Kidney (tissue), 14 donors: ENCODE results near the gene KIRREL2. TPM values are rescaled to one million over a fixed set of nuclear protein-coding genes. Genes with fewer than 3 reads are reported as not detected.
"Not testable (repeated sequence)": the region's sequence is repeated elsewhere in the genome, so short reads cannot be mapped to it uniquely, and the experiment has no call there.

Experiments
- DNase-seq, 5 donors: peaks; one replicate each; pipeline ENCODE4 v3.0.0-alpha.2; 2013 to 2020
- FAIRE-seq: peaks from 2 replicates; lab custom pipeline; 2012; peaks lifted over from hg19 to GRCh38; lab: Jason Lieb, UNC
- H3K27ac ChIP-seq, 2 donors: one replicate each; pipeline ENCODE4 v1.7.0; 2013; ENCODE audit warnings: low read depth in 2 of 2, low read length in 2 of 2, inconsistent platforms in 1 of 2
- H3K27me3 ChIP-seq: one replicate; pipeline ENCODE4 v1.7.1; 2013; ENCODE audit warnings: low read length, inconsistent platforms; ENCODE audit not compliant: control insufficient read depth, insufficient read depth
- H3K36me3 ChIP-seq, 3 donors: one replicate each; pipeline versions ENCODE4 v1.7.0 to v1.7.1; 2013; ENCODE audit warnings: low read length in 3 of 3, control low read depth in 1 of 3, inconsistent platforms in 1 of 3; ENCODE audit not compliant: insufficient read depth in 3 of 3, control insufficient read depth in 2 of 3
- H3K4me1 ChIP-seq, 3 donors: one replicate each; pipeline versions ENCODE4 v1.7.0 to v1.7.1; 2013; ENCODE audit warnings: low read length in 3 of 3, inconsistent platforms in 1 of 3, low read depth in 1 of 3; ENCODE audit not compliant: control insufficient read depth in 2 of 3, insufficient read depth in 2 of 3
- H3K4me3 ChIP-seq, 3 donors: one replicate each; pipeline versions ENCODE4 v1.7.0 to v1.8.1; 2013; ENCODE audit warnings: low read length in 3 of 3, control low read depth in 1 of 3, inconsistent platforms in 1 of 3
- H3K9ac ChIP-seq, 3 donors: one replicate each; pipeline versions ENCODE4 v1.7.0 to v1.7.1; 2013; ENCODE audit warnings: low read length in 3 of 3, control low read depth in 1 of 3, inconsistent platforms in 1 of 3
- H3K9me3 ChIP-seq, 3 donors: one replicate each; pipeline versions ENCODE4 v1.7.0 to v1.7.1; 2013; ENCODE audit warnings: low read length in 3 of 3, control low read depth in 1 of 3, inconsistent platforms in 1 of 3; ENCODE audit not compliant: control insufficient read depth in 2 of 3, insufficient read depth in 1 of 3
- intact Hi-C: fragments of 100-400 bp; cut with DNase I; formaldehyde crosslinking; loops from one replicate; pipeline ENCODE4 v1.11.1; 2022
- polyA plus RNA-seq: library from polyadenylated mRNA; stranded (reverse); fragments of 350-450 nt; fragmentation: Illumina TruSeq; extraction: RNeasy Lipid Tissue Mini Kit (QIAGEN cat#74804); gene quantifications from one replicate; pipeline ENCODE4 v1.2.3, GENCODE V29; 2014; ENCODE audit warnings: low read depth, low replicate concordance; ENCODE audit not compliant: insufficient read depth
- total RNA-seq: library from RNA; stranded (reverse); fragmentation: NEBNext Ultra II Directional; extraction: Animal tissue kit (Norgen Biotek cat#: 25700); gene quantifications from one replicate; pipeline ENCODE4 v1.2.1, GENCODE V29; 2021
- TF ChIP-seq, protein P1 (sequence below): IDR thresholded peaks from 3 replicates; pipeline ENCODE4 v1.5.1; 2012; ENCODE audit warnings: mild to moderate bottlenecking, moderate library complexity, borderline replicate concordance; ENCODE audit not compliant: insufficient read depth; ENCODE audit errors: extremely low read depth
- donor health status: control.
- donor health status: control.
- donor health status: control.
- donor health status: control.
- donor health status: control.
- donor health status: DM: yes; HTN: yes; CAD: no.
- donor health status: Normal renal cell carcinoma (clear cell type).

Gene KIRREL2
- total and polyA plus RNA-seq, 2 donors from 2014 or later, result 0.82 TPM; not detected in 1

DNA sequence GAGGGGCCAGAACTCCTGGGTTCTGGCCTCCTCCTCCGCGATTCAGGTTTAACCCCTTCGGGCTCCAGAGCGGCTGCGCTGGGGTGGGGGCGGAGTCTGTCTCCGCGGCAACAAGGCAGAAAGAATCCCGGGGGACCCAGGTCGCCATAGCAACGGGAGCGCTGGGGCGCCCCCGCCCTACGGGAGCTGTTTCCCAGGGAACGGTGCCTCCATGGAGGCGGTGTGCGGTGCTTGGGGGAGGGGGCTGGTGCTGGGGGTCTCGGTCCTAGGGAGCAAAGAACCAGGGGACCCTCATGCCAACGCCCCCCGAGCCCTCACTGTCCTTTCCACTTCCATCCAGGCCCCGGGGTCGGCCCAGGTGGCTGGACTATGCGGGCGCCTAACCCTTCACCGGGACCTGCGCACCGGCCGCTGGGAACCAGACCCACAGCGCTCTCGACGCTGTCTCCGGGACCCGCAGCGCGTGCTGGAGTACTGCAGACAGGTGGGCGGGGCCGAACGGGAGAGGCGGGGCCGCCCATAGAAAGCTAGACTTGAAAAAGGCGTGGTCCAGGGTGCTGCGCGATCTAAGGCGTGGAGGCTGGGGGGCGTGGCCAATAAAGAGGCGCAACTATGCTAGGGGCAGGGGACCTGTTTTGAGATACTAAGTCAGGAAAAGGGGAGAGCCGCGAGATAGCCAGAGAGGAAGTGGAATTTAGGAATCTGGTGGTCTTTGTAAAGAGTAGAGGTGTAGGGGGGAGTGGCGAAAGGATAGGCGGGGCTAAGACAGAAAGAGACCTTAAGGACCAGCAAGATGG, 12.8 kb downstream of the KIRREL2 start:
- H3K4me3 ChIP-seq, result no peak overlapping the region
- H3K9me3 ChIP-seq, result no peaks in the 10 kb centered on the region
- H3K27me3 ChIP-seq, result no peaks in the 10 kb centered on the region
- TF ChIP-seq, protein P1, sequence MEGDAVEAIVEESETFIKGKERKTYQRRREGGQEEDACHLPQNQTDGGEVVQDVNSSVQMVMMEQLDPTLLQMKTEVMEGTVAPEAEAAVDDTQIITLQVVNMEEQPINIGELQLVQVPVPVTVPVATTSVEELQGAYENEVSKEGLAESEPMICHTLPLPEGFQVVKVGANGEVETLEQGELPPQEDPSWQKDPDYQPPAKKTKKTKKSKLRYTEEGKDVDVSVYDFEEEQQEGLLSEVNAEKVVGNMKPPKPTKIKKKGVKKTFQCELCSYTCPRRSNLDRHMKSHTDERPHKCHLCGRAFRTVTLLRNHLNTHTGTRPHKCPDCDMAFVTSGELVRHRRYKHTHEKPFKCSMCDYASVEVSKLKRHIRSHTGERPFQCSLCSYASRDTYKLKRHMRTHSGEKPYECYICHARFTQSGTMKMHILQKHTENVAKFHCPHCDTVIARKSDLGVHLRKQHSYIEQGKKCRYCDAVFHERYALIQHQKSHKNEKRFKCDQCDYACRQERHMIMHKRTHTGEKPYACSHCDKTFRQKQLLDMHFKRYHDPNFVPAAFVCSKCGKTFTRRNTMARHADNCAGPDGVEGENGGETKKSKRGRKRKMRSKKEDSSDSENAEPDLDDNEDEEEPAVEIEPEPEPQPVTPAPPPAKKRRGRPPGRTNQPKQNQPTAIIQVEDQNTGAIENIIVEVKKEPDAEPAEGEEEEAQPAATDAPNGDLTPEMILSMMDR, result no peak
- no peak for FAIRE-seq
- H3K4me1 ChIP-seq, result peaks cover 0 to 6% (median 0%) of the 10 kb centered on the region in 3 donors
- no peak overlapping the region for H3K27ac ChIP-seq
- intact Hi-C loops, result no loop called here
- no peak overlapping the region for H3K9ac ChIP-seq
- DNase-seq, result peak in 4 of 5 donors; percentile 80 to 92 (median 85)
- no peaks in the 10 kb centered on the region for H3K36me3 ChIP-seq

GRCh38 chr19:35870124-35870736, 13.5 kb downstream of the KIRREL2 start:
- H3K27ac ChIP-seq, H3K9me3 ChIP-seq, H3K36me3 ChIP-seq, H3K9ac ChIP-seq, H3K4me1 ChIP-seq, FAIRE-seq, H3K27me3 ChIP-seq, DNase-seq, intact Hi-C loops, H3K4me3 ChIP-seq: not testable (repeated sequence)

GRCh38 chr19:35870798-35871197, 14.1 kb downstream of the KIRREL2 start:
- Histone ChIP-seq H3K9ac (no peak overlapping the region), H3K27ac (no peak overlapping the region), H3K4me3 (no peak overlapping the region), H3K4me1 (peaks cover 0 to 6% (median 0%) of the 10 kb centered on the region in 3 donors), H3K27me3 (no peaks in the 10 kb centered on the region), H3K9me3 (no peaks in the 10 kb centered on the region), H3K36me3 (no peaks in the 10 kb centered on the region)
- FAIRE-seq (no peak), DNase-seq (no peak)
- TF ChIP-seq, protein P1, result no peak
- intact Hi-C loops, result no loop called here

DNA sequence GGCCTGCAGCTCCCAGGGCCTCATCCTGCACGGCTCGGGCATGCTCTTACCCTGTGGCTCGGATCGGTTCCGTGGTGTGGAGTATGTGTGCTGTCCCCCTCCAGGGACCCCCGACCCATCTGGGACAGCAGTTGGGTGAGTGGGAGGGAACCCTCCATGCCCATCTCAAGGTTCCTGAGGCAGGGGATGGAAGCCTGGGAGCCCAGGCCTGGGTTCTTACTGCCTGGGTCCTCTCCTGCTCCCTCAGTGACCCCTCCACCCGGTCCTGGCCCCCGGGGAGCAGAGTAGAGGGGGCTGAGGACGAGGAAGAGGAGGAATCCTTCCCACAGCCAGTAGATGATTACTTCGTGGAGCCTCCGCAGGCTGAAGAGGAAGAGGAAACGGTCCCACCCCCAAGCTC, 14.9 kb downstream of the KIRREL2 start:
- peaks cover 0 to 6% (median 0%) of the 10 kb centered on the region in 3 donors for H3K4me1 ChIP-seq
- no peak for FAIRE-seq
- H3K27ac ChIP-seq, result no peak overlapping the region
- H3K9ac ChIP-seq, result no peak overlapping the region
- no peak for DNase-seq
- no peak overlapping the region for H3K4me3 ChIP-seq
- TF ChIP-seq, protein P1, result no peak
- intact Hi-C loops, result no loop called here
- no peaks in the 10 kb centered on the region for H3K9me3 ChIP-seq
- no peaks in the 10 kb centered on the region for H3K27me3 ChIP-seq
- H3K36me3 ChIP-seq, result no peaks in the 10 kb centered on the region
